PC-9 (cell line): ENCODE results near the gene WNT2B.

Experiments used
- CTCF ChIP-seq: fragments of 200-600 bp; sonication (generic); conservative IDR thresholded peaks from 2 replicates; pipeline ENCODE4 v1.6.1; 2017; ENCODE audit warnings: mixed run types, antibody characterized with exemption, mild to moderate bottlenecking, moderate library complexity
- EZH2 ChIP-seq: fragments of 200-600 bp; sonication (generic); IDR thresholded peaks from 2 replicates; pipeline ENCODE4 v1.8.0; 2017; ENCODE audit warnings: antibody characterized with exemption, low read depth

- TF ChIP-seq CTCF, result no peak
- TF ChIP-seq EZH2, result no peak
Measured at GRCh38 chr1:112506306-112506705, 2.5 kb upstream of the WNT2B start.
